CD4-positive, alpha-beta memory T cell (primary cell): ENCODE data around the gene CERT1. TPM values are rescaled to one million over a fixed set of nuclear protein-coding genes. Genes with fewer than 3 reads are reported as not detected.
A peak's percentile ranks its signal among the peaks of the same experiment; 100 is the strongest.
"Not testable (repeated sequence)": the region's sequence is repeated elsewhere in the genome, so short reads cannot be mapped to it uniquely, and the experiment has no call there.

ENCODE experiments used
- CTCF ChIA-PET: fragments of 350-600 bp; sonication (Branson Sonifier 250); formaldehyde crosslinking; loops from one replicate; lab custom pipeline; 2021; ENCODE audit warnings: inconsistent platforms; ENCODE audit not compliant: partially characterized antibody; lab: Charles Lee
- POLR2A ChIA-PET: fragments of 350-600 bp; sonication (Branson Sonifier 250); formaldehyde crosslinking; loops from one replicate; lab custom pipeline; 2021; ENCODE audit not compliant: partially characterized antibody; lab: Charles Lee
- DNase-seq, 5 donors: peaks; one replicate each; pipeline versions ENCODE4 v3.0.0 to v3.0.0-alpha.2; 2020 to 2022; ENCODE audit warnings: mixed read lengths in 1 of 5
- H3K27ac ChIP-seq: one replicate; pipeline ENCODE4 v1.7.0; 2013; ENCODE audit warnings: low read depth, low read length
- H3K27me3 ChIP-seq: 2 replicates; pipeline ENCODE4 v1.7.0; 2013; ENCODE audit warnings: mild to moderate bottlenecking, low read length, moderate library complexity; ENCODE audit not compliant: insufficient read depth
- H3K36me3 ChIP-seq: 2 replicates; pipeline ENCODE4 v1.7.0; 2013; ENCODE audit warnings: mild to moderate bottlenecking, low read length, moderate library complexity; ENCODE audit not compliant: insufficient read depth
- H3K4me1 ChIP-seq: 2 replicates; pipeline ENCODE4 v1.7.0; 2013; ENCODE audit warnings: mild to moderate bottlenecking, low read length, moderate library complexity; ENCODE audit not compliant: insufficient read depth
- H3K4me3 ChIP-seq, 2 donors: one replicate each; pipeline ENCODE4 v1.7.0; 2013; ENCODE audit warnings: low read length in 2 of 2, mild to moderate bottlenecking in 1 of 2
- H3K9me3 ChIP-seq, 2 donors: one replicate each; pipeline ENCODE4 v1.7.0; 2013; ENCODE audit warnings: low read length in 2 of 2, control low read depth in 1 of 2; ENCODE audit not compliant: control insufficient read depth in 1 of 2
- H3K27ac Mint-ChIP-seq, 7 donors: one replicate each; pipeline ENCODE4 v1.8.0; 2020 to 2021; ENCODE audit warnings: mixed read lengths in 7 of 7, mild to moderate bottlenecking in 6 of 7, inconsistent platforms in 3 of 7, moderate library complexity in 3 of 7
- H3K27me3 Mint-ChIP-seq, 2 donors: one replicate each; pipeline ENCODE4 v1.8.0; 2020 to 2021; ENCODE audit warnings: mixed read lengths in 2 of 2
- H3K36me3 Mint-ChIP-seq, 2 donors: one replicate each; pipeline ENCODE4 v1.8.0; 2020 to 2021; ENCODE audit warnings: mixed read lengths in 2 of 2, inconsistent platforms in 1 of 2, mild to moderate bottlenecking in 1 of 2
- H3K4me1 Mint-ChIP-seq, 4 donors: one replicate each; pipeline ENCODE4 v1.8.0; 2020 to 2021; ENCODE audit warnings: mixed read lengths in 4 of 4, mild to moderate bottlenecking in 1 of 4
- H3K4me3 Mint-ChIP-seq, 8 donors: one replicate each; pipeline ENCODE4 v1.8.0; 2020 to 2021; ENCODE audit warnings: mixed read lengths in 8 of 8, mild to moderate bottlenecking in 7 of 8, moderate library complexity in 6 of 8, inconsistent platforms in 3 of 8
- H3K9me3 Mint-ChIP-seq, 8 donors: one replicate each; pipeline ENCODE4 v1.8.0; 2020 to 2021; ENCODE audit warnings: mixed read lengths in 8 of 8, mild to moderate bottlenecking in 5 of 8, inconsistent platforms in 3 of 8, moderate library complexity in 1 of 8
- intact Hi-C: fragments of 100-400 bp; cut with micrococcal nuclease; formaldehyde crosslinking; loops from one replicate; pipeline ENCODE4 v1.15.1; 2023
- polyA plus RNA-seq, 2 donors: library from polyadenylated mRNA; unstranded; fragments of 300-500 nt; fragmentation: Illumina TruSeq; gene quantifications; one replicate each; pipeline ENCODE4 v1.2.3, GENCODE V29; 2021
- total RNA-seq, 2 experiments: library from RNA; stranded (reverse); gene quantifications; one replicate each; pipeline ENCODE4 v1.2.3, GENCODE V29; 2021

Gene CERT1
- total and polyA plus RNA-seq, 4 experiments from 2014 or later = 16.8 to 49.7 (median 33.2) TPM

DNA sequence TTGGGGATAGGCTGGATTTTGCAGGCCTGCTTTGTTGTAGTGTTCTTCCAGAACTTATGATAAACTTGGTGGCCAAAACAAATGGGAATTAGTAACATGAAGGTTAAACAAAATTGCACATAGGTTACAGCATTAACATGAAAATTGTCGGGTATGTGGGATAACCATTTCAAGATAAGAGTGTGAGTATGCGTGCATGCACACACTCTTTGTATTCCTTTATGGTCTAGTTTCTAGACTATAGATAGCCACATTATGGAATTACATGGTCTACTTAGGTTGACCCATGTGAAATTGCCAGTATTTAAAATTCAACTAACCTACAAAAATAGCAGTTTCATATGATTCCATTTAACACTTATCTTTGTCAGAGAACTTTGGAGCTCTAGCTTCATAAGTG, 173.0 kb downstream of the CERT1 start:
- Mint-ChIP-seq H3K4me1 (peaks cover 30 to 43% (median 31%) of the 10 kb centered on the region in 4 donors), H3K4me3 (no peak overlapping the region), H3K27me3 (no peaks in the 10 kb centered on the region), H3K27ac (peak overlapping the region in 3 of 7 donors; percentile 75 to 96 (median 89)), H3K9me3 (no peaks in the 10 kb centered on the region), H3K36me3 (peaks cover 0 to 6% of the 10 kb centered on the region in 2 donors)
- no peak for DNase-seq
- intact Hi-C loops = loop anchor here (5.0 to 10.0 kb wide), 3 partner anchors 344 to 1771 kb away; partner anchors contain the start of genes ANKRA2 and UTP15
- Histone ChIP-seq H3K36me3 (no peaks in the 10 kb centered on the region), H3K27me3 (no peaks in the 10 kb centered on the region), H3K27ac (no peak overlapping the region), H3K4me3 (peak overlapping the region in 1 of 2 donors; percentile 90), H3K9me3 (no peaks in the 10 kb centered on the region), H3K4me1 (peaks cover 26% of the 10 kb centered on the region)
- CTCF ChIA-PET = no interaction called here
- POLR2A ChIA-PET = no interaction called here

DNA sequence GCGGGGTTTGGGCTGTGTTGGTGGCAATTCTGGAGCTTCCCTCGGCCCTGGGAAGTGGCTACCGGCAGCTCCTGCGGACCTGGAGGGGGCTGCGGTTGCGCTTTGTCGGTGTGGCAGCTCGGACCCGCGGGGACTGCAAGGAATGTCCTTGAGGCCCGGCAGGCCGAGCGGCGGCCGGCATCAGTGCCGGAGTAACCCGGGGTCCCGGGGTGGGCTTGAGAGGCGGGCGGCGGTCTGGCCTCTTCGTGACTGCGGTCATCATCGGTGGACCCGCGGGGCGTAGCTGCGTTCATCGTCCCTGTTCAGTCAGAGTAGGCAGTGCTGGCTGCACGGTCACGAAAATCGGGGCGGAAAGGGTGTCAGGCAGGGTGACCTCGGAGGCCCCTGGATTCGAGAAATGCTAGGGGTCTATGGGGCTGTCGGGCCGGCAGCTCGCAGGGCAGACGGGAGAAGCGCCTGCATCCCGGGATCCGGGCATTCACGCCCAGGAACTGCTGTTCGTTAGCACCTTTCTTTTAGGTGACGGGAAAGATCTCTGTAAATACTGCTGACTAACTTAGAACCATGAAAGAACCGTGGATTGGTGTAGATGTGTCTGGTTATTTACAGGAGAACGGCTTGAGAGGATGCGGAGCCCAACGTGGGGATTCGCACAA, 173.9 kb downstream of the CERT1 start:
- Mint-ChIP-seq H3K4me1 (peaks cover 30 to 43% (median 31%) of the 10 kb centered on the region in 4 donors), H3K27ac (peak overlapping the region in 1 of 7 donors; percentile 96), H3K9me3 (no peaks in the 10 kb centered on the region), H3K4me3 (no peak overlapping the region), H3K27me3 (no peaks in the 10 kb centered on the region), H3K36me3 (peaks cover 0 to 5% of the 10 kb centered on the region in 2 donors)
- peaks cover 26% of the 10 kb centered on the region for H3K4me1 ChIP-seq
- CTCF ChIA-PET = interaction anchor here (0.8 to 2.0 kb wide), 8 partner anchors 14 to 571 kb away, joined by 3 to 22 read pairs (median 4); partner anchors contain the start of genes ANKRD31, GCNT4, GFM2 and NSA2
- DNase-seq = peak in 3 of 5 donors; percentile 15 to 59 (median 30)
- H3K4me3 ChIP-seq = peak overlapping the region; percentile 90
- peak overlapping the region; percentile 72 for H3K27ac ChIP-seq
- POLR2A ChIA-PET = interaction anchor here (0.6 to 1.9 kb wide), 16 partner anchors 8 to 1840 kb away, joined by 3 to 23 read pairs (median 4); partner anchors contain the start of genes AGGF1, ANKRD31, CERT1 and POC5
- H3K27me3 ChIP-seq = no peaks in the 10 kb centered on the region
- H3K9me3 ChIP-seq = no peaks in the 10 kb centered on the region
- intact Hi-C loops = loop anchor here (1.0 to 10.0 kb wide), 9 partner anchors 100 to 1770 kb away; partner anchors contain the start of genes ANKRA2, CERT1, GFM2 and HEXB
- H3K36me3 ChIP-seq = no peaks in the 10 kb centered on the region

DNA sequence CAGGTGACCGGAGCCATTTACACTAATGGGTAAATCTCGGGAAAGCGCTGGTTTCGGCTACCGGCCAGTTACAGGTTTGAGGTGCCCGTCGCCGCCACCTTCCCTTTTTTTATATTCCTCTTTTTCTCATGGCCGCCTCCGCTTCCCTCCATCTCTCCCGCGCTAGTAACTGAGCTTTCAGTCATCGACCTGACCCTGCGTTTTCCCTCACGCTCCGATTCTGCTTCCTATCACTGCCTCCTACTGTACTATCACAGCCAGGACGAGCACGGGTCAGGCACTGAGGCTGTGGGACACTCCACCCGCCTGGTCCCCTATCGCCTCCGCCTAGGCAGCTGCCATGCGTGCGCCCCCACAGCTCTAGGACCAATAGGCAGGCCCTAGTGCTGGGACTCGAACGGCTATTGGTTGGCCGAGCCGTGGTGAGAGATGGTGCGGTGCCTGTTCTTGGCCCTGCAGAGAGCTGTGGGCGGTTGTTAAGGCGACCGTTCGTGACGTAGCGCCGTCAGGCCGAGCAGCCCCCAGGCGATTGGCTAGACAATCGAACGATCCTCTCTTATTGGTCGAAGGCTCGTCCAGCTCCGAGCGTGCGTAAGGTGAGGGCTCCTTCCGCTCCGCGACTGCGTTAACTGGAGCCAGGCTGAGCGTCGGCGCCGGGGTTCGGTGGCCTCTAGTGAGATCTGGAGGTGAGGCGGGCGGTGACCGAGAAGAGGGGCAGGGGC, 174.7 kb downstream of the CERT1 start, which contains the start of gene HMGCR:
Gene HMGCR, plus strand, starts transcription at position 606 of the 722 bp plus-strand sequence. CDS start 5,386 bp downstream, outside the sequence.
- Histone ChIP-seq H3K4me3 (peak within 1 kb of the TSS; percentile 90), H3K36me3 (no peaks in the 10 kb centered on the region), H3K4me1 (peaks cover 26% of the 10 kb centered on the region), H3K9me3 (no peaks in the 10 kb centered on the region), H3K27me3 (no peaks in the 10 kb centered on the region), H3K27ac (peak within 1 kb of the TSS; percentile 72)
- POLR2A ChIA-PET = interaction anchor here (0.6 to 1.9 kb wide), 19 partner anchors 9 to 1839 kb away, joined by 3 to 23 read pairs (median 4); partner anchors contain the start of genes AGGF1, ANKRD31, CERT1 and GFM2
- Mint-ChIP-seq H3K36me3 (peaks cover 0 to 5% of the 10 kb centered on the region in 2 donors), H3K9me3 (no peaks in the 10 kb centered on the region), H3K27me3 (no peaks in the 10 kb centered on the region), H3K4me3 (no peak within 1 kb of the TSS), H3K27ac (peak within 1 kb of the TSS in 1 of 7 donors; percentile 96), H3K4me1 (peaks cover 27 to 39% (median 29%) of the 10 kb centered on the region in 4 donors)
- CTCF ChIA-PET = interaction anchor here (0.8 to 2.0 kb wide), 8 partner anchors 14 to 570 kb away, joined by 3 to 22 read pairs (median 4); partner anchors contain the start of genes ANKRD31, GCNT4, GFM2 and NSA2
- peak; percentile 95 to 98 (median 97) for DNase-seq
- intact Hi-C loops = loop anchor here (1.0 to 10.0 kb wide), 9 partner anchors 99 to 1769 kb away; partner anchors contain the start of genes ANKRA2, CERT1, GFM2 and HEXB

DNA sequence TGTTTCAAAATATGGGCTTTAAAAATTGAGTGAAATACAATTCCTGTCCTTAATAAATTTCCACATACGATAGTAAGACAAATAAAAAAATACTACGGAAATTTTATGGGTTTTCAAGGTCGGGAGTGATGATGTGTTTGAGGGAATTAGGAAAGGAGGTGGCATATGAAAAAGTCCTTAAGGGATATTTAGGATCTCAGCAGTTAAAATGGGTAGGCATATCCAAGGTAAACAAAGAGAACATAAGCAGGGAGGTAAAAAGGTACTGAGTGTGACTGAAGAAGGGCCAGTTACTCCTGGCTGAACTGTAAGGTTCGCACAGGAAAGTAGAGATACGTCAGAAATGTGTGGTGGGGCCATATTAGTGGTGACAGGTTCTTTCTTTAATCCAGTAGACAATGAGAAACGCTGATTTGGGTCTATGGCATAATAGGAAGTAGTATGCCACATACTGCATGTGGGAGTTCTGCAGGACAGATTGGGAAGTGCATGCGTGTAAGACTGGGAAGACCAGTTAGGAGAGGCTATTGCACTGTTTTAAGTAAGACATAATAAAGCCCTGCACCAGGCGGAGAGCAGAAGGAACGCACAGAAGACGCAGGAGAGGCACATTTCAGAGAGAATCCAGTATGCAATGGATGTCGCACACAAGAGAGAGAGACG, 175.3 kb downstream of the CERT1 start:
- Histone ChIP-seq H3K27me3 (no peaks in the 10 kb centered on the region), H3K9me3 (no peaks in the 10 kb centered on the region), H3K4me1 (peaks cover 26% of the 10 kb centered on the region), H3K27ac (peak overlapping the region; percentile 72), H3K36me3 (no peaks in the 10 kb centered on the region), H3K4me3 (peak overlapping the region; percentile 59 to 90)
- H3K27ac Mint-ChIP-seq = no peak overlapping the region
- H3K27me3 Mint-ChIP-seq = no peaks in the 10 kb centered on the region
- POLR2A ChIA-PET = interaction anchor here (0.9 to 1.9 kb wide), 13 partner anchors 12 to 1839 kb away, joined by 3 to 23 read pairs (median 4); partner anchors contain the start of genes AGGF1, ANKRD31, CERT1 and GFM2
- peaks cover 21 to 33% (median 27%) of the 10 kb centered on the region in 4 donors for H3K4me1 Mint-ChIP-seq
- no peak overlapping the region for H3K4me3 Mint-ChIP-seq
- H3K9me3 Mint-ChIP-seq = no peaks in the 10 kb centered on the region
- CTCF ChIA-PET = interaction anchor here (1.5 to 2.0 kb wide), 3 partner anchors 100 to 401 kb away, joined by 6 to 22 read pairs (median 8); partner anchors contain the start of gene ANKRD31
- H3K36me3 Mint-ChIP-seq = peaks cover 0 to 5% of the 10 kb centered on the region in 2 donors
- peak in 3 of 5 donors; percentile 25 to 51 (median 43) for DNase-seq
- intact Hi-C loops = loop anchor here (2.0 to 10.0 kb wide), 5 partner anchors 285 to 1769 kb away; partner anchors contain the start of genes ANKRA2, HEXB and UTP15

DNA sequence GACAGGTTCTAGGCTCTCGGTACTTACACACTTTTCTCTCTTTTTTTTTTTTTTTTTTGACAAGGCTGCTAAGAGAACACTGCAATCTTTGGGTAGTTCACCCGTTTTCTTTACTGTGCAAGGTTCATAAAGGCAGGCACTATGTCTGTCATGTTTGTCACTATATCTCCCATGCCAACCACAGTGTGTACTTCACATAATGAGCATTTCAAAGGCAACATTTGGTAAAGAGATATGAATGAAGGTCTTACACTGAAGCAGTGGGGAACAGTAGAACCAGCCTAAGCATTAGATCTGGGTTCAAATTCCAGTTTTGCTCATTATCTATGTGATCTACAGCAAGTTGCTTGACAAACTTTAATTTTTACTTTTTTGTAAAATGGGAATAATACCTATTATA, 175.9 kb downstream of the CERT1 start:
- no peak for DNase-seq
- Histone ChIP-seq H3K36me3 (no peaks in the 10 kb centered on the region), H3K27me3 (no peaks in the 10 kb centered on the region), H3K9me3 (no peaks in the 10 kb centered on the region), H3K4me1 (peaks cover 23% of the 10 kb centered on the region), H3K4me3 (no peak overlapping the region), H3K27ac (no peak overlapping the region)
- ChIA-PET CTCF (no interaction called here), POLR2A (no interaction called here)
- no peak overlapping the region for H3K4me3 Mint-ChIP-seq
- peaks cover 0 to 5% of the 10 kb centered on the region in 2 donors for H3K36me3 Mint-ChIP-seq
- peaks cover 17 to 27% (median 22%) of the 10 kb centered on the region in 4 donors for H3K4me1 Mint-ChIP-seq
- H3K9me3 Mint-ChIP-seq = no peaks in the 10 kb centered on the region
- H3K27ac Mint-ChIP-seq = no peak overlapping the region
- intact Hi-C loops = loop anchor here (5.0 to 10.0 kb wide), 3 partner anchors 347 to 1768 kb away; partner anchors contain the start of genes ANKRA2 and UTP15
- no peaks in the 10 kb centered on the region for H3K27me3 Mint-ChIP-seq

DNA sequence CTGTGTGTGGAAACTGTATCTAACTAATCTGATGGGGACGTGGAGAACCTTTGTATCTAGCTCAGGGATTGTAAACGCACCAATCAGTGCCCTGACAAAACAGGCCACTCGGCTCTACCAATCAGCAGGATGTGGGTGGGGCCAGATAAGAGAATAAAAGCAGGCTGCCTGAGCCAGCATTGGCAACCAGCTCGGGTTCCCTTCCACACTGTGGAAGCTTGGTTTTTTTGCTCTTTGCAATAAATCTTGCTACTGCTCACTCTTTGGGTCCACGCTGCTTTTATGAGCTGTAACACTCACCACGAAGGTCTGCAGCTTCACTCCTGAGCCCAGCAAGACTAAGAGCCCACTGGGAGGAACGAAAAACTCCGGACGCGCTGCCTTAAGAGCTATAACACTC, 177.0 kb downstream of the CERT1 start:
- not testable (repeated sequence) for H3K9me3 Mint-ChIP-seq
- intact Hi-C loops = loop anchor here (10.0 kb wide), 1 partner anchor 400 kb away; no protein-coding TSS in a partner anchor

More for the DNA sequence above, 177.0 kb downstream of the CERT1 start:
- H3K4me3 ChIP-seq, H3K27me3 Mint-ChIP-seq, CTCF ChIA-PET, POLR2A ChIA-PET, H3K36me3 ChIP-seq, H3K36me3 Mint-ChIP-seq, H3K27ac ChIP-seq, DNase-seq, H3K9me3 ChIP-seq, H3K27me3 ChIP-seq: not testable (repeated sequence)
- peaks cover 22% of the 10 kb centered on the region for H3K4me1 ChIP-seq
- Mint-ChIP-seq H3K4me1 (peaks cover 10 to 17% (median 15%) of the 10 kb centered on the region in 4 donors), H3K27ac (peak overlapping the region in 3 of 7 donors; percentile 6 to 25 (median 17)), H3K4me3 (peak overlapping the region in 1 of 8 donors; percentile 40)
